NCI-H187 (cell line): ENCODE results near the gene KDELR1.

Experiments used
- DNase-seq, 2 experiments: peaks; one replicate each; lab custom pipeline; 2025; lab: John Stamatoyannopoulos, UW

KDELR1 gene

DNA sequence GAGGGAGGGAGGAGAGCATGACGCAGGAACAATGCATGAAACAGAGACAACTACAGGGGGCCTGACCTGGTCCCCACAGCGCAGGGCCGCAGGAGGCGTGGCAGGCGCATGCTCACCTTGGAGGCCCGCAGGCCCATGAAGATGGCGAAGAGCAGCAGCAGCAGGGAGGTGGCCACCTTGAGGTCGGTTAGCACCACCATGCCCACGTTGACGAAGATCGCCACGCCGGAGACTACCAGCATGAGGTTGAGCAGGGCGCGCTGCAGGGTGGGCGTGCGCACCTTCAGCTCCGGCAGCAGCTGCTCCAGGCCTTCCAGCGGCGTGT, 49.0 kb downstream of the KDELR1 start:
- DNase-seq = no peak

DNA sequence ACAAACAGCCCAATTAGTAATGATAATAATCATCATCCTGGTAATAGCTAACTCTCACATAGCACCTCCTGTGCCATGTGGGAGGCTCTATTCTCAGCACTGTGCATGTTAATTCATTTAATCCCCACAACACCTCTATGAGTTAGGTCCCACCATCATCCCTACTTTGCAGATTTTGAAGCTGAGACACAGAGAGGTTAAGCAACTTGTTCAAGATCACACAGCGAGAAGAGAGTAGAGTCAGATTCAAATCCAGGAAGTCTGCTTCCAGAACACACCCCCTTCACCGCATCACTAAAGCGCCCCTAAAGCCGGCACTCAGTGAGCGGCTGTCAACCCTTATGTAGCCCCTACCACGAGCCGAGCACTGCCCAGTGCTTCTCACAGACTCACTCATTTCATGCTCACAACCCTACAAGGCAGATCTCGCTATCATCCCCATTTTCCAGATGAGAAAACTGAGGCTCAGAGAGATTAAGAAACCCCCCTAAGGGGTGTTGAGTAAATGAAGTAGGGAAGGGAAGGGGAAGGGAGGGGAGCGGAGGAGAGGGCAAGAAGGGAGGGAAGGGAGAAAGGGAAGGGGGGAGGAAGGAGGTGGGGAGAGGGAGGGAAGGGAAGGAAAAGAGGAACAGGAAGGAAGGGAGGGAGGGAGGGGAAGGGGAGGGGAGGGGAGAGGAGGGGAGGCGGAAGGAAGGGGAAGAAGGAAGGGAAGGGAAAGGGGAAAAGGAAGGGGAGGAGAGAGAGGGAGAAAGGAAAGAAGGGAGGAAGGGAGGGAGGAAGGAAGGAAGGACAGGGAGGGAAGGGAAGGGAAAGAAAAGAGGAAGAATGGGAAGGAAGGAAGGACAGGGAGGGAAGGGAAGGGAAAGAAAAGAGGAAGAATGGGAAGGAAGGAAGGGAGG, 49.6 kb downstream of the KDELR1 start:
- DNase-seq = no peak

- DNase-seq = peak in 1 of 2 experiments; percentile 20
These were observed 50.4 kb downstream of the KDELR1 start for GRCh38 chr19:48340995-48341394.

DNA sequence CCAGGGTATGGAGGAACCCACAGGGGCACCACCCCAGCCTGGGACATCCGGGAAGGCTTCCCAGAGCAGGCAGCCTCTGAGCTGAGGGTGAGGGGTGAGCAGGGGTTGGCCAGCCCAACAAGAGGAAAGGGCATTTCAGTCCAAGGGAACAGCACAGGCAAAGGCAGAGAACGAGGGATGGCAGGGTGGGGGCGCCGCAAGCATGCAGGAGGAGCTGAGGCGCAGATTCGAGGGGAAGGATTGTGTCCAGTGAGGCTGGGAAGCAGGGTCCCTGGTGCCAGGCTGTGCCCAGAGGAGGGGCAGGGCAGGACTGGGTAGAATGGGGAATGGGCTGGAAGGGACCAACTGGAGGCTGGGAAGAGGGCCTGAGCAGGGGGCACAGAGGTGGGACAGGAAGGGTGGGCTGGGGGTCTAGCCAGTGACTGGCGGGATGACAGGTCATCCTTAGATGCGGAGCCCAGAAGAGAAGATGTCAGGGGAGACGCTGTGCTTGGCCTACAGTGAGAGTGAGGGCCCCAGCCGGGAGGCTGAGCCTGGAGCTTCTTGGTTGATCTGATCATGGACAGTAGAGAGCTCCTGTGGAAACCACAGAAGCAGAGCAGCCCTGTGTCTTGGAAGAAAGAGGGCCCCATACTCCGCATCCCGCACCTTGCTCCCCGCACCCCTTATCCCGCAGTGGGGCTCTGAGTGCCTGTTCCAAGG, 52.4 kb downstream of the KDELR1 start:
- DNase-seq = no peak

- DNase-seq = no peak
These were observed 53.0 kb downstream of the KDELR1 start for GRCh38 chr19:48338253-48338755.

GRCh38 chr19:48333467-48334384, 57.6 kb downstream of the KDELR1 start:
- peak; percentile 90 to 94 for DNase-seq

DNA sequence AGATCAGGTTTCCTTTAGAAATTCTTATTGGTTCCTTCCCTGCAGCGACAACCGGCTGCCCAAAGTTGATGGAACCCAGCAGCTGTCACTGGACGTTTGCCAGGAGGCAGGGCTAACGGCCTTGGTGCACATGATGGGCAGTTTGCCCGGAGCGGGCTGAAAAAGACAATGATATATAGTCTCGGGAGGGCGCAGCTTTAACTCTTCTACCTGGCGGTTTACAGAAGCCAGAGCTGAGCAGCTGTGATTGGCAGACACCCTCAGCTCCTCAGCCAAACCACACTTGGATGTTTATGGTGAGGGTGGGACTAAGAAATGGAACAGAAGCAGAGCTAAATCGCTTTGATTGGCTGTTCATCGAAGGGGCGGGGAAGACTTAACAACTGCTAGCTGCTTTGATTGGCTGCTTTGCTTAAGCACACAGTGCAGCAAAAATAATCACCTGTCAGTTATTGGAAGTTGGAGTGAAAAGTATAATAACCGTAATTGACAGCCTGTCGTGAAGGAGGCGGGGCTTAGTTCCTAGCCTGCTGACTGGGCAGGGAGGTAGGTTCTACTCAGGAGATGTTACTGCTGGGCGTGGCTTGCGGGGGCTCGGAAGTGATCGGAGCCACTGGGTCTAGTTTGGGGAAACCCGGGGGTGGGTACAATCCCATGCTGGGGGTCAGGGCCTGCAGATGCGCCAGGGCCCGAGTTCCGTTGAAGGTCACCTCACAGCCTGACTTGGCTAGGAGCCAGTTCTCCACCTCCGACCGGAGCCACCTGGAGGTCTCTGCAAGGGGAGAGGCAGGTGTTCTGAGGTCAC, 58.5 kb downstream of the KDELR1 start:
- DNase-seq = peak; percentile 99 to 100
